NAMALWA (cell line): ENCODE data around the gene AIF1L.

ENCODE experiments used
- DNase-seq: peaks from one replicate; pipeline ENCODE4 v3.0.0-alpha.2; 2015; ENCODE audit warnings: low spot score

AIF1L gene

DNA sequence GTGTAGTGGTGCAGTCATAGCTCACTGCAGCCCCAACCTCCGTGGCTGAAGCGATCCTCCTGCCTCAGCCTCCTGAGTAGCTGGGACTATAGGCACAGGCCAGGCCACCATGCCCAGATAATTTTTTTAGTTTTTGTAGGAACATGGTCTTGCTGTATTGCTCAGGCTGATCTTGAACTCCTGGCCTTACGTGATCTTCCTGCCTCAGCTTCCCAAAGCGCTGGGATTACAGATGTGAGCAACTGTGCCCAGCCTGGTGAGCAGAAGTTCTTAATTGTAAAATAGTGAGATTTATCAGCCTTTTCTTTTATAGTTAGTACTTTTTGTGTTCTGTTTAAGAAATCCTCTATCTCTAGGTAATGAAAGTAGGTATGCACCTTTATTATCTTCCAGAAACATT is 71.6 kb downstream of the AIF1L start:
- DNase-seq = no peak

DNA sequence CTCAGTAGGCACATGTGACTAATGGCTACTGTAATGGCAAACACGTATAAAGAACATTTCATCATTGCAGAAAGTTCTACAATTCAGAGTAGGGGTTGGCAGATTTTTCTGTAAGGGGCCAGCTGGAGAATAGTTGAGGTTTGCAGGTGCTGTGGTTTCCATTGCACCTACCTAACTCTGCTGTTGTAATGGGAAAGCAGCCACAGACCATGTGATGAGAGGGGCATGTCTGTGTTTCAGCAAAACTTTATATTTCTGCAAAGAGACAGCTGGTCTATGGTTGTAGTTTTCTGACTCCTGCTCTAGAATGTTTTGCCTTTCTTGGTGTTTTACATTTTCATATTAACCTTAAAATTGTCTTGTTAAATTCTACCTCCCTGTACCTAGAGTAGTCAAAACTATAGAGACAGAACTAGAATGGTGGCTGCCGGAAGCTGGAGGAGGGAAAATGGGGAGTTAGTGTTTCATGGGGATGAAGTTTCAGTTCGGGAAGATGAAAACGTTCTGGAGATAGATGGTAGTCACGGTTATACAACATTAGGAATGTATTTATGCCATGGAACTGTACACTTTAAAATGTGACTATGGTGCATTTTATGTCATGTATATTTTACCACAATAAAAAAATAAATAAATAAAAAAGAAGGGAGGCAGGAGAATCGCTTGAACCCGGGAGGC is 73.4 kb downstream of the AIF1L start:
- no peak for DNase-seq
